A673 (cell line): Measurements from ENCODE around the gene PKP3.

Experiments
- EZH2 ChIP-seq: fragments of 200-600 bp; sonication (generic); IDR thresholded peaks from 2 replicates; pipeline ENCODE4 v1.6.1; 2017; ENCODE audit warnings: borderline replicate concordance, low read depth, mild to moderate bottlenecking, mixed read lengths, antibody characterized with exemption, low read length; ENCODE audit not compliant: poor library complexity, severe bottlenecking
- TF ChIP-seq, protein P1 (sequence below): fragments of 300-800, 200-600 bp; sonication (generic); conservative IDR thresholded peaks from 2 replicates; pipeline ENCODE4 v1.5.1; 2017; ENCODE audit warnings: low read depth, mild to moderate bottlenecking, antibody characterized with exemption, low read length, moderate library complexity, mixed read lengths

DNA sequence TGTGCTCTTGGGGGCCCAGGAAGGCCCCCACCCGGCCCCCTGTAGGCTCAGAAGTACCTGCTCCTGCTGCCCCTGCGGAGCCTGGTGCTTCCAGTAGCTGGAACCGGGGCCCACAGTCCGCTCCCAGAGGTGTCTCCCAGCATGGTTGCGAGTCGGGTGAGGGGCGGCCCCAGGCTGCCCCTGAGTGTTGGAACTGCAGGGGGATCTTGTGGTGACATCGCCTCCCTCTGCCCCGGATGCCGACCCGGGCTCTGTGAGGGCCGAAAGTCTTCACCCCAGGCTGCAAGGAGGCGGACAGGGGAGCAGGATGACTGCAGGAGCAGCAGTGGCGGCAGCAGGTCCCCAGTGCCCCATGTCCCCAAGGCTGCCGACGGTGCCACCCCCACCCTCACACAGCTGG, 9.5 kb upstream of the PKP3 start:
- TF ChIP-seq, protein P1, sequence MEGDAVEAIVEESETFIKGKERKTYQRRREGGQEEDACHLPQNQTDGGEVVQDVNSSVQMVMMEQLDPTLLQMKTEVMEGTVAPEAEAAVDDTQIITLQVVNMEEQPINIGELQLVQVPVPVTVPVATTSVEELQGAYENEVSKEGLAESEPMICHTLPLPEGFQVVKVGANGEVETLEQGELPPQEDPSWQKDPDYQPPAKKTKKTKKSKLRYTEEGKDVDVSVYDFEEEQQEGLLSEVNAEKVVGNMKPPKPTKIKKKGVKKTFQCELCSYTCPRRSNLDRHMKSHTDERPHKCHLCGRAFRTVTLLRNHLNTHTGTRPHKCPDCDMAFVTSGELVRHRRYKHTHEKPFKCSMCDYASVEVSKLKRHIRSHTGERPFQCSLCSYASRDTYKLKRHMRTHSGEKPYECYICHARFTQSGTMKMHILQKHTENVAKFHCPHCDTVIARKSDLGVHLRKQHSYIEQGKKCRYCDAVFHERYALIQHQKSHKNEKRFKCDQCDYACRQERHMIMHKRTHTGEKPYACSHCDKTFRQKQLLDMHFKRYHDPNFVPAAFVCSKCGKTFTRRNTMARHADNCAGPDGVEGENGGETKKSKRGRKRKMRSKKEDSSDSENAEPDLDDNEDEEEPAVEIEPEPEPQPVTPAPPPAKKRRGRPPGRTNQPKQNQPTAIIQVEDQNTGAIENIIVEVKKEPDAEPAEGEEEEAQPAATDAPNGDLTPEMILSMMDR: no peak
- TF ChIP-seq EZH2: no peak
